GM21825 (cell line): ENCODE results near the gene C19orf12.

Experiments used
- ATAC-seq: cut with Tn5 transposase; IDR thresholded peaks from one replicate; pipeline ENCODE4 v1.9.1; 2021; ENCODE audit warnings: mild to moderate bottlenecking, moderate library complexity; ENCODE audit not compliant: unreplicated experiment

C19orf12 gene

DNA sequence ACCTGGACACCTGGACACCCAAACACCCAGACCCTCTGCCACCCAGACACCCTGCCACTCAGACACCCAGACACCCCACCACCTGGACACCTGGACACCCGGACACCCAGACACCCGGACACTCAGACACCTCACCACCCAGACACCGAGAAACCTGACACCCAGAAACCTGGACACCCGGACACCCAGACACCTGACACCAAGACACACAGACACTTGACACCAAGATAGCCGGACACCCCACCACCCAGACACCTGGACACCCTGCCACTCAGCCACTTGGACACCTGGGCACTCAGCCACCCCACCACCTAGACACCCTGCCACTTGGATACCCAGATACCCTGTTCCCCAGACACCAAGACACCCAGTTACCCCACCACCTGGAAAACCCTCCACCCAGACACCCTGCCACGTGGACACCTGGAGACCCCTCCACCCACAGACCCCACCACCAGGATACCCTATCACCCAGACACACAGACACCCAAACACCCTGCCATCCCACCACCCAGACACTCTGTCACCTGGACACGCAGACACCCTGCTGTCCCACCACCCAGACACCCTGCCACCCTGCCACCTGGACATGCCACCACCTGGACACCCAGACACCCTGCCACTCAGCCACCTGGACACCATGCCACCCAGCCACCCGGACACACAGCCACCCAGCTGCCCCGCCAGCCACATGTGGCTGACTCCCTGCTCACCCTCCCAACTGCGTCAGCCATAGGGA, 17.4 kb downstream of the C19orf12 start:
- ATAC-seq = no peak

DNA sequence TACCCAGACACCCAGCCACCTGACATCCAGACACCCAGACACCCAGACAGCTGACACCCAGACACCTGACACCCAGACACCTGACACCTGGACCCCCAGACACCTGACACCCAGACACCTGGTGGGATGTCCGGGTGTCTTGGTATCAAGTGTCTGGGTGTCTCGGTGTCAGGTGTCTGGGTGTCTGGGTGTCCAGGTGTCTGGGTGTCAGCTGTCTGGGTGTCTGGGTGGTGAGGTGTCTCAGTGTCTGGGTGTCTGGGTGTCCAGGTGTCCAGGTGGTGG, 18.6 kb downstream of the C19orf12 start:
- ATAC-seq = no peak

DNA sequence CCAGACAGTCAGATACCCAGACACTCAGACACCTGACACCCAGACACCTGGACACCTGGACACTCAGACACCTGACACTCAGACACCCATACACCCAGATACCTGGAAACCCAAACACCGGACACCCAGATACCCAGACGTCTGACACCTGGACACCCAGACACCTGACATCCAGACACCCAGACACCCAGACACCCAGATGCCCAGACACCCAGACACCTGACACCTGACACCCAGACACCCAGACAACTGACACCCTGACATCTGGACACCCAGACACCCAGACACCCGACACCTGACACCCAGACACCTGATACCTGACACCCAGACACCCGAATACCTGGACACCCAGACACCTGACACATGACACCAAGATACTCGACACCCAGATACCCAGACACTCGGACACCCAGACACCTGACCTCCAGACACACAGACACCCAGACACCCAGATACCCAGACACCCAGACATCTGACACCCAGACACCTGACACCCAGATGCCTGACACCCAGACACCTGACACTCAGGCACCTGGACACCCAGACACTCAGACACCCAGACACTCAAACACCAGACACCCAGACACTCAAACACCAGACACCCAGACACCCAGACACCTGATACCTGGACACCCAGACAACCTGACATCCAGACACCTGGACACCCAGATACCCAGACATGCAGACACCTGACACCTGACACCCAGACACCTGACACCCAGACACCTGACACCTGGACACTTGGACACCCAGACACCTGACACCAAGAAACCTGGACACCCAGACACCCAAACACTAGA, 19.1 kb downstream of the C19orf12 start:
- ATAC-seq = no peak

DNA sequence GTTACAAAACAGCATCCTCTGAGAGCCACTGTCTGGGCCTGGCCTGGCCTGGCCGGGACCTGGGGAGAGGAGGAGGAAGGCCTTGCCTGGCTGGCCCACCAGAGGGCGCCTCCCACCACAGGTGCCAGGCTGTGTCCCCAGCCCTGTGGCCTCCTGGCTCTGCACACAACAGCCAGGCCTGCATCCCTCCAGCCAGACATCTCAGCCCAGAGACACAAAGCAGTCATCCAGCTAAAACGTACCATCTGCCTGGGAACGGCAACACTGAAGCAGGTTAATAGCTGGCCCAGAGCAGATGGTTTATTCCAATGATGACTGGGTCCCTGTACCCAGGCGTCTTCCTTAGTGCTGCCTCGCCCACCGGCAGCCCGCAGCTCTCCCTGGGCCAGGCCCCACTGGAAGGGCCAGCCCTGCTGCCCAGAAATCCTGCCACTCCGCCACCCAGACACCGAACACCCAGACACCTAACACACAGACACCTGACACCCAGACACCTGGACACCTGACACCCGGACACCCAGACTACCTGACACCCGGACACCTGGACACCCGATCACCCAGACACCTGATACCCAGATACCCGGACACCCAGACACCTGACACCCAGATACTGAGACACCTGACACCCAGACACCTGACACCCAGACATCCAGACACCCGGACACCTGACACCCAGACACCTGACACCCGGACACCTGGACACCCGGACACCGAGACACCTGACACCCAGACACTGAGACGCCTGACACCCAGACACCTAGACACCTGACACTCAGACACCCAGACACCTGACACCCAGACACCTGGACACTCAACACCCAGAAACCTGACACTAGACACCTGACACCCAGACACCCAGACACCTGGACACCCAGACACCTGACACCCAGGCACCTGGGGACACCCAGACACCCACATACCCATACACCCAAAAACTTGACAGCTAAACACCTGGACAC, 20.1 kb downstream of the C19orf12 start:
- peak; percentile 91 for ATAC-seq

DNA sequence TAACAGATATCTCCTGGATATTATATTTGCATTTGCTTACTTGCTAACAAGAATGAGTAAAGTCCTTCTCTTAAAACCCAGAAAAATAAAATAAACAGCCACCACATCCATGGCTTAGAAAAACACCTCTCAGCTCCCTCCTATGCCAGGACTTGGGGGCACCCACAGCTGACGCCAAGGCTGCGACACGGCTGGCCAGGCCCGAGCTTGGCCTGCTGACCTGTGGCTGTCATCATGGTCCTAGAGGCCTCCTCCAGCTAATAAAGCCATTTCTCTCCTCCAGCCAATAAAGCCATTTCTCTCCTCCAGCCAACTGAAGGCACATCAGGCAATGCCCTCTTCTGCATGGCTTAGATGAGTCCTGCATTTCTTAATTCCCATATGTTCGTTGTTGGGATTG, 20.9 kb downstream of the C19orf12 start:
- ATAC-seq = no peak

DNA sequence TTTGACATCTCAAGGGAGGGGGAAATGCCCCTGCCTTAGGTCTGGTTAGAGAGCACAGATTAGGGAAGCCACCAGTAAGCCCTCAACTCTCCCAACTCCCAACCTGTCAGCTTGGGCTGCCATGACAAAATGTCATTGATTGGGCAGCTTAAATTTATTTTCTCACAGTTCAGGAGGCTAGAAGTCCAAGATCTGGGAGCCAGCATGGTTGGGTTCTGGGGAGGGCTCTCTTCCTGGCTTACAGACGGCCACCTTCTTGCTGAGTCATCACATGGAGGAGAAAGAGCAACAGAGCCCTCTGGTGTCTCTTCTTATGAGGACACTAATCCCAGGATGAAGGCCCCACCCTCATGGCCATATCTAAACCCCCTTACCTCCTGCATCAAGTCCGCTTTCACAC, 24.2 kb downstream of the C19orf12 start:
- ATAC-seq = no peak

DNA sequence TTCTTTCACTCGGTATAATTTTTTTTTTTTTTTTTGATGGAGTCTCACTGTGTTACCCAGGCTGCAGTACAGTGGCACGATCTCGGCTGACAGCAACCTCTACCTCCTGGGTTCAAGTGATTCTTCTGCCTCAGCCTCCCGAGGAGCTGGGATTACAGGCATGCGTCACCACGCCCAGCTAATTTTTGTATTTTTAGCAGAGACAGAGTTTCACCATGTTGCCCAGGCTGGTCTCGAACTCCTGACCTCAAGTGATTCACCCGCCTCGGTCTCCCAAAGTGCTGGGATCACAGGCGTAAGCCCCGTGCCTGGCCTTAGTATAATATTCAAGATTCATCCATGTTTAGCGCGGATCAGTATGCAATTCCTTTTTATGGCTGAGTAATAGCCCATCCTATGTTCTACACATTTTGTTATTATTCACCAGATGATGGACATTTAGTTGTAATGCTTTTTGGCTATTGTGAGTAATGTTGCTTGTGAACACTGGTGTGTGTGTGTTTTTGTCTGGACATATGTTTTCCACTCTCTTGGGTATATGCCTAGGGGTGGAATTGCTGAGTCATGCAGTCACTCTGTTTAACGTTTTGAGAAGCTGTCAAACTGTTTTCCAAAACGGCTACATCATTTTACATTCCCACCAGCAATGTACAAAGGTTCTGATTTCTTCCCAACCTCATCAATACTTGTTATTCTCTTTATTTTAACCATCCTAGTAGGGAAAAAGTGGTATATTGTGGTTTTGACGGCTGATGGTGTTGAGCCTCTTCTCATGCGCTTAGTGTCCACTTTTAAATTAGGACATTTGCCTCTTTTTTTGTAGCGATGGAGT, 26.9 kb downstream of the C19orf12 start:
- ATAC-seq = no peak

DNA sequence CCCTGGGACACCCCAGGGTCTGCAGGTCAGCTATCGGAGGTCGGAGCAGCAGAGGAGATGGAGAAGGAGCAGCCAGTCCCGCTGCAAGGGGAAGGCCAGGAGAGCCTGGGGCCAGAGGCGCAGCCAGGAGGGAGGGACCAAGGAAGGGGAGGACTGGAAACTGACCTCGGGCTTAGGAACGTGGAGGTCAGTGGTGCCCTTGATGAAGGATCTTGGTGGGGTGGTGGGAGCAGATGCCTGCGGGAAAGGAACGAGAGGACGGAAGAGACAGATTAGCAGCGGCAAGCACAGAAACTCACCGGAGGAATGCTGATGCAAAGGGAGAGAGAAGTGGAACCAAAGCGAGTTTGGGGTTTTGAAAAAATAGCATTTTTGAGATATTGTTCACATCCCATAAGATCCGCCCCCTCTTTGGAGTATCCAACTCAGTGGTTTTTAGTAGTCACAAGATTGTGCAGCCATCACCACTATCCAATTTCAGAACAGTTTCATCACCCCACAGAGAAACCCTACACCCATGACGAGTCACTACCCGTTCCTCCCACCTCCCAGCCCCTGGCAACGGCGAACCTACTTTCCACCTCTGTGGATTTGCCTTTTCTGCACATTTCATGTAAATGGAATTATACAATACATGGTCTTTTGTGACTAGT, 27.7 kb downstream of the C19orf12 start:
- no peak for ATAC-seq

DNA sequence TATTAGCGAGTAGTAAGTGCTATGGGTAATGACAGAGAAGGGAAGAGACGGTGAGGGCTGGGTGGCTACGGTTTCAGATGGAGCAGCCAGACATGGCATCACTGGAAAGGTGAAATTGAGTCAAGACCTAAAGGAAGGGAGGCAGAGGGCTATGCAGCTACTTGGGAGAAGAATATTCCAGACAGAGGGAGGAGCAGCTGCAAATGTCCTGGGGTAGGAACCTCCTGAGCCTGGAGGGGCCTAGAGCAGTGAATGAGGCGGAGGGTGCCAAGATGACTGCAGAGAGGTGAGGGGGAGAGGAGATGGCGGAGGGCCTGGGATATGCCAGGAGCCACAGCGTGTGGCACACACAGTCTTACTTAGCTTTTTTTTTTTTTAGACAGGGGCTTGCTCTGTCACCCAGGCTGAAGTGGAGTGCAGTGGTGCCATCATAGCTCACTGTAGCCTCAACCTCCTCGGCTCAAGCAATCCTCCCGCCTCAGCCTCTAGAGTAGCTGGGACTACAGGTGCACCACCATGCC, 28.7 kb downstream of the C19orf12 start:
- ATAC-seq = no peak

DNA sequence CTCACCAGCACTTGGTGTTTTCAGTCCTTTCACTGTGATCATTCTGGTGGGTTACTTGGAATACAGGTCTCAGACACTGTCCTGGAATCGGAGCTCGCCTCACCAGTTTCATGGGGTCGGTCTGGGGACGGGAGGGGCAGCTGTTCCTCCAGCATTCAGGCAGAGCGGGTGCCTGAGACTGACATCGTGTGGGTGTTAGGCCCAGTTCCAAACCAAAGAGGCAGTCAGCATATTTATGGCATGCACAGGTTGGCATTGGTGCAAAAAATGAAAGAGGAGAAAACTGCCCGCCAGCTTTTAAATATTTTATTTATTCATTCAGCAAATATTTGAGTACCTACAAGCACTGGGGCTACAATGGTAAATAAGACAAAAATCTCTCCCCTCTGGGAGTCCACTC, 29.7 kb downstream of the C19orf12 start:
- ATAC-seq = no peak

DNA sequence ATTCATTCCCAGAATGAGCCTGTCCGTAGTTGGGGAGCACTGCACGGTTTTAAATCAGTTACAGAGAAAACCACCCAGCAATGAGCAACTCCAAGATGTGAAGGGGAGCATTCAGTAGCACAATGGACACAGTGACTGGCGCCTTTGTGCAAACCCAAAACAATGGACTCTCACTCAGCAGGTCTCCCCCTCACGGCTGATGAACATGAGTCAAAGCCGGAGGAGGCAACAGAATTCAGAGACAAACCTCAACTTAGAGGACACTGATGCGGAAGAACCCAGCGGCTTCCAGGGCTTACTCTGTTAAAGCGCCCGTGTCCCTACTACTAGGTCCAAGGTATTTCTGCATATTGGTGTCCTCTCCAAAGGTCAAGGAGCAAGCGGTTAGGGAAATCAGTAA, 32.1 kb downstream of the C19orf12 start:
- ATAC-seq = no peak

DNA sequence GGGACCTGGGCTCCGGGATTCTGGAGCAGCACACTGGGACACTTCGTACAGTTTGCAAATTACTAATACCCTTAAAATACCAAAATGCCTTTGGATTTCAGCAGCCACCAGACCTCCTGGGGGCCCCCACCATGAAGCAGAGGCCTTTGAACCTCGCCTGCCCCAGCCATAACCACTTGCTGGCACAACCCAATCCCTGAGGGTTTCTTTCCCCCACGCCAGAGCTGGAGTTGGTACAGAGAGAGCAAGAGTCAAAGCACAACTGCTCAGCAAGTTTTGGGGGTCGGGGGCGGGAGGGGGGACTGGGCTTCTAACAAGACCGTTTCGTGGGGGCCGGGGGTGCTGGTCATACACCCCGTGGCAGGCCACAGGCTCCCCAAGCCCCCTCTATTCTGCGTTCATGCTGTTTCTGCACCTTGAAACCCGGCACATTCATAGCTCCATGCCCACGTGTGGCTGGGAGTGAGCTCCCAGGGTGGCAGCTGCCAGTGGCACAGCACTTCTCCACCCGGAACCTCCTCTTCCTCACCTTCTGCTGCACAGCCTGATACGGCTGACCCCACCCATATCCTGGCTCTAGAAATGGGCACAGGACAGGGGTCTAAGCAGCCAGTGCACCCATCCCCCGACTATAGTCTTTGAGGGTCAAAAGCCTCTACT, 32.7 kb downstream of the C19orf12 start:
- ATAC-seq = no peak

DNA sequence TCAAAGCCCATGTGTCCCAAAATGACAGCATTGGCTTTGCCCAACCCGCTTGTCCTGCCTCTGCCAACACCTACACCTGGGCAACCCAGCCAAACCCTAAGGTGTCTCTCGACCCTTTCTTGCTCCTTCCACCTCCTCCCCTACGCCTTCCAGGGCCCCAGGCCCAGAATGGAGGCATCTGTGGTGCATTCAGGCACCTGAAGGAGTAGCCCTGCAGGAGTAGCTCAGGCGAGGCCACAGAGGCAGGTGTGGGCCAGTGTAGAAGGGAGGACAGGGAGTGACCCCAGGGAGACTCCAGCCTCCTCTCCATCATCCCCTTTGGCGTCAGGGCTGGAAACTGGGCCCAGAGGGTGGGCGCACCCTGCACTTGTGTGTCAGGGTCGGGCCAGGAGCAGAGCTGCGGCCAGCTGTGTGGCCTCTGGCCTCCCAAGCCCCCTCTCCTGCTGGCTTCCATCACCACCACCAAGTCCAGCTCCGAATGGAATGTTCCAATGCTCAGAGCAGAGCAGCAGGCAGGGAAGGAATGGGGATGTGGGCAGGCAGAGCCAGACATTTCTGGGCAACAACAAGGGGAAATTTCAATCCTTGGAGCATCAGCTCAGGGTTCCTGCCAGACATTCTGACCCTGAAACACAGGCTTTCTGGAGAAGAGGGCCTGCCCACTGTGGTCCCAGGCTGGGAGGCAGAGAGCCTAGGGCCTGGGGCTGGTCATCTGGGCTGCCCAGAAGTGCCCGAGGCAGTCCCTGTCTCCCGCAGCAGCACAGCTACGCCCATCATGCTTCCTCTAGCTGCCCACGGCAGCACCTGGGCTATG, 33.4 kb downstream of the C19orf12 start:
- no peak for ATAC-seq

DNA sequence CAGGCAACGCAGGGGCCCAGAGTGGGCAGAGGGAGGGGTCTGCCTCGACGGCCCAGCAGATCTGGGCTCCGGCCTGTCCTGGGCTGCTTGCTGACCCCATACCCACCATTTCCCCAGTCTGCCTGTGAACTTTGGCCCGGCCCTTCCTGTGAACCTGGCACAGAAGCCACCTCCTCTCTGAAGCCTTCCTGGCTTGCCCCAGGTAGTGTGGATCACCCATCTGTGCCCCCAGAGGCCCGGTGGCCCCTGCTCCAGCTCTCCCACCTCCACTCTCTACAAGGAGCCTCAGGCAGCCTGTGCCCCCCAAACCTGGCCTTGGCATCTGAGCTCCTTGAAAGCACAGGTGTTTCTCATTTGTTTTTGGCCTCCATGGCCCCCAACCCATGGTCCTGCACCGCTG, 34.1 kb downstream of the C19orf12 start:
- no peak for ATAC-seq

DNA sequence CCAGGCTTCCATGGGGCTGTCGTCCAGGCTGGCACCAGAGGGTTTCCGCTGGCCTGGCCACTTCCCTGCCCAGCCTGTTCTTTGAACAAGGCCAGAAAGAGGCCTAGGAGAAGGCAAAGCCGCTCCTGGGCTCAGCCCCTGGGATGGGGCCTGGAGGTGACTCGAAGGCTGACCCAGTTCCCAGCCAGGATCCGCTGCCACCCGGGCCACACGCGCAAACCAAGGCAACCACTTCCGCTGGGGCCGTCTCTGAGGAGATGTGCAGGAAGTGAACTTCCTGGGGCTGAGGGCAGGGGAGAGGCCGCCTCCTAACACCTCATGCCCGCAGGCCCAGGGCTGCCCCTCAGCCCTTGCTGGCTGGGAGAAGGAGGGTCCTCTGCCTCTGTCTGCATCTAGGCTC, 34.6 kb downstream of the C19orf12 start:
- peak; percentile 75 for ATAC-seq

DNA sequence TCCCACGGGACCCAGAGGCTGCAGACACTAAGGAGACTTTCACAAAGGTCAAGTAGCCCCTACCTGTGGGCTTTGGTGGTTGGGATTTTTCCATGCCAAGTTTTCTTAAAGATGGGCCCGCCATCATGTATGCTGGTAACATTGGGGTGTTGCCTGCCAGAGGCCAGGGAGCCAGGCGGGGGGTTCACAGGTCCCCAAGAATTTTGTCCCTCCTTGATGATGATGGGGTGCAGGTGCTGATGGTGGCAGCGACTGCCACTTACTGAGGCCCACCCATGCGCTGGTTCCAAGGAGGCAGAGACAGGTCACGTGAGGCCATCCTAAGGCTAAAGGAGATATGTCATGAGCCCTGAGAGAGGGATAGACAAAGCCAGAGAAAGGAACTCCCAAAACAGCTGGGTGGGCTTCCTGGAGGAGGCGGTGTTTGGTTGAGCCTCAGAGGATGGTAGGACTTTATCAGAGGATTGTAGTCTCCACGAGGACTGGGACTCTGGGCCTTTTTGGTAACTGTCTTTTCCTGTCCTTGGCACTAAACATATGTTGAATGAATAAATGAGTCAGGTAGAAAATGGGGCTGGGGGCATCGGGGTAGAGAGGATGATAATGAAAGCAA, 35.4 kb downstream of the C19orf12 start:
- ATAC-seq = no peak

DNA sequence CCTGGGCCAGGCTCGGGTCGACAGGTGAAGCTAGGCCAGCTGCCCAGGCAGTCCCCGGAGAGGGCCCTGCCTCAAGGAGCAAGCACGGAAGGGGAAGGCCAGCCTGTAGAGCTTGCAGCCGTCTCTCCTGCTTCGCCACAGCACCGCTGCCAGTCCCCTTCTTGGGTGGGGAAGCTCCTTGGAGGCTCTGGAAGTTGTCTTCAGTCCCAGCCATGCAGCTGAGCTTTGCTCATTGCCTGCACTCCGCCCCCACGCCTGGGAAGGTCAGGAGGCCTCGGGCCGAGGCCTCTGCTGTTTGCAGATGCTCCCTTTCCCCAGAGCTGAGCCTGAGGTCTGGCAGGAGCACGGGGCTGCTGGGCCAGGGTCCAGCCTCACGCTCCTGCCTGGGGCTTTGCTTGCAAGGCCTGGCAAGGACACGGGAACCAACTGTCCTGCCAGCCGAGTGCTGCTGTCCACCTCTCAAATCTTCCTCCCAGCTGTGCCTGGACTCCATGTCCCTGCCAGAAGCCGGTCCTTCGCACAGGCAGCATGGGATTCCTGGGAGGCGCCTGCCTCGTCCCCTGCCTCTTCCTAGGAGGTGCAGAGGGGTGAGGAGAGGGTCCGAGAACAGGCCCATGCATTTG, 36.5 kb downstream of the C19orf12 start:
- ATAC-seq = no peak
